HepG2 (cell line): ENCODE data around the gene CRIP1. TPM values are rescaled to one million over a fixed set of nuclear protein-coding genes. Genes with fewer than 3 reads are reported as not detected.

Source experiments
- ELF3 ChIP-seq: IDR thresholded peaks from 2 replicates; pipeline ENCODE4 v1.6.1; 2016; ENCODE audit warnings: missing genetic modification reagents, missing compliant biosample characterization
- FOXK2 ChIP-seq: fragments of 450-650 bp; IDR thresholded peaks from 2 replicates; pipeline ENCODE4 v1.6.1; 2016
- HNF4G ChIP-seq, 2 experiments: sonication (generic) in 1 of 2; formaldehyde crosslinking in 1 of 2; IDR thresholded peaks; 2 replicates each; pipeline versions ENCODE4 v1.4.0 to v1.6.1; 2011 to 2020; ENCODE audit warnings: borderline replicate concordance in 2 of 2, low read depth in 2 of 2, mild to moderate bottlenecking in 2 of 2, low read length in 1 of 2, missing genetic modification reagents in 1 of 2, moderate library complexity in 1 of 2
- HOXA7 ChIP-seq: sonication (generic); formaldehyde crosslinking; IDR thresholded peaks from 2 replicates; pipeline ENCODE4 v1.8.1; 2022; ENCODE audit warnings: mild to moderate bottlenecking, missing genetic modification reagents, moderate library complexity
- MAFG ChIP-seq: sonication (generic); formaldehyde crosslinking; IDR thresholded peaks from 2 replicates; pipeline ENCODE4 v1.5.1; 2020; ENCODE audit warnings: mild to moderate bottlenecking, missing genetic modification reagents
- MXI1 ChIP-seq: IDR thresholded peaks from 3 replicates; pipeline ENCODE4 v1.6.1; 2012; ENCODE audit warnings: low read depth, low read length, inconsistent platforms, borderline replicate concordance
- SCMH1 ChIP-seq: sonication (generic); formaldehyde crosslinking; IDR thresholded peaks from 2 replicates; pipeline ENCODE4 v1.9.0; 2021; ENCODE audit warnings: missing genetic modification reagents, mild to moderate bottlenecking, borderline replicate concordance
- THAP11 ChIP-seq: IDR thresholded peaks from 2 replicates; pipeline ENCODE4 v1.6.1; 2016; ENCODE audit warnings: missing biosample characterization, missing genetic modification reagents
- ZNF234 ChIP-seq: sonication (generic); formaldehyde crosslinking; conservative IDR thresholded peaks from 2 replicates; pipeline ENCODE4 v1.5.1; 2020; ENCODE audit warnings: mild to moderate bottlenecking, missing genetic modification reagents
- ZNF260 ChIP-seq: sonication (generic); formaldehyde crosslinking; IDR thresholded peaks from 2 replicates; pipeline ENCODE4 v1.4.0; 2020; ENCODE audit warnings: missing genetic modification reagents, low read depth, mild to moderate bottlenecking, borderline replicate concordance
- ZNF383 ChIP-seq: sonication (generic); formaldehyde crosslinking; IDR thresholded peaks from 2 replicates; pipeline ENCODE4 v1.4.0; 2020; ENCODE audit warnings: missing genetic modification reagents, mild to moderate bottlenecking, borderline replicate concordance
- ZNF570 ChIP-seq: sonication (generic); formaldehyde crosslinking; IDR thresholded peaks from 2 replicates; pipeline ENCODE4 v1.4.0; 2020; ENCODE audit warnings: mild to moderate bottlenecking, missing genetic modification reagents, borderline replicate concordance
- ZNF746 ChIP-seq: sonication (generic); formaldehyde crosslinking; IDR thresholded peaks from 2 replicates; pipeline ENCODE4 v1.8.0; 2022; ENCODE audit warnings: mild to moderate bottlenecking, missing genetic modification reagents
- ZNF75D ChIP-seq: sonication (generic); formaldehyde crosslinking; IDR thresholded peaks from 2 replicates; pipeline ENCODE4 v1.8.1; 2023; ENCODE audit warnings: missing genetic modification reagents, mild to moderate bottlenecking, borderline replicate concordance
- polyA plus RNA-seq, 8 experiments: library from polyadenylated mRNA; depleted of rRNA in 3 of 8; stranded (reverse) in 7 of 8; unstranded in 1 of 8; fragments of >200 nt; fragmentation: Illumina TruSeq in 4 of 8; extraction: Trizol in 4 of 8; gene quantifications; 2 replicates each; pipeline versions ENCODE4 v1.2.1 to v1.2.3, GENCODE V29; 2011 to 2016; ENCODE audit warnings: low read depth in 4 of 8, missing spikeins in 1 of 8, mixed read lengths in 1 of 8; ENCODE audit not compliant: insufficient read depth in 1 of 8
- total RNA-seq, 5 experiments: library from RNA; depleted of rRNA; stranded (reverse); fragments of >200 nt; fragmentation: Illumina TruSeq; extraction: Trizol; gene quantifications; 2 replicates each; pipeline ENCODE4 v1.2.3, GENCODE V29; 2016; ENCODE audit warnings: low read depth in 1 of 5
- TF ChIP-seq, protein P1 (sequence below): sonication (generic); formaldehyde crosslinking; IDR thresholded peaks from 2 replicates; pipeline ENCODE4 v1.4.0; 2020; ENCODE audit warnings: mild to moderate bottlenecking, missing genetic modification reagents
- TF ChIP-seq, protein P2 (sequence below): sonication (generic); formaldehyde crosslinking; IDR thresholded peaks from 2 replicates; pipeline ENCODE4 v1.5.0; 2020; ENCODE audit warnings: missing genetic modification reagents, mild to moderate bottlenecking, borderline replicate concordance
- TF ChIP-seq, protein P3 (sequence below): sonication (generic); formaldehyde crosslinking; IDR thresholded peaks from 2 replicates; pipeline ENCODE4 v1.4.0; 2020; ENCODE audit warnings: low read depth, mild to moderate bottlenecking, missing genetic modification reagents
- TF ChIP-seq, protein P4 (sequence below): sonication (generic); formaldehyde crosslinking; IDR thresholded peaks from 2 replicates; pipeline ENCODE4 v1.4.0; 2020; ENCODE audit warnings: missing genetic modification reagents

CRIP1 gene
- total and polyA plus RNA-seq, 2 of the 13 experiments (the other 11 are each of a cell fraction or from before 2014, with no cell fraction given), result 53.9 to 59.5 TPM

DNA sequence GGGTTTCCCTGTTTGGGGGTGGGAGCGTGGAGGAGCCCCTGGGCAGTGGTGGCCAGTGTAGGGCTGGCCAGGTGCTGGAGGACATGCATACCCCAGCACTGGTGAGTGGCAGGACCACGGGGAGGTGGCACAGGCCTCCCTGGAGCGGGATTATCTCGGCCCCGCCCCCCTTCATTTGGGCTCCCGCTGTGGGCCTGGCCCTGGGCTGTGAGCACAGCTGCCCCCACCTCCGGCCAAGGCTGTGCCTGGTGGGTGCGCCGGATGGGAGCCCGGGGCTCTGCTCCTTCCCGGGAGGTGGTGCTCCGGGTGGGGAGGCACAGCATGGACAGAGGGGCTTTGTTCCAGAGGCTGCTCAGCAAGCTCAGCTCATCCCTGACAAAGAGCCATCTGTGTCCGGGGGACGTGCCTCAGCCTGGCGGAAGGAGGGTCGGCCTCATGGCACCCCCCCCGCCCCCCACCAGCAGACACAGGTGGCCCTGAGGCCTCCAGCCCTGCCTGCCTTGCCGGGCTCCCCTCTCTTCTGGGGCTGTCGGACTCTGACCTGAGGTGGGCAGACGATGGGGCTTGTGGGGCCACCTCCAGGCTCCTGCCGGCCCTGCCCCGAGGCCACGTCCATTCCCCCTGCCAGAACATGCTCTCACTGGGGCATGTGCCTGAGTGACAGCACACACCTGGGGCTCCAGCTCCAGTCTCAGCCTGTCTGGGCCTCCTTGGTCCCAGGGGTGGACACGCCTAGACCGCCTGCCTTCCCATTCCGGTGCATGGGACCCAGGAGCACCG lies 12.8 kb downstream of the CRIP1 start (continued):
- TF ChIP-seq MXI1, result no peak
- peak; percentile 87 for TF ChIP-seq ELF3 (CRISPR knock-in tag)
- TF ChIP-seq ZNF746 (CRISPR knock-in tag), result peak; percentile 99
- no peak for TF ChIP-seq ZNF383 (CRISPR knock-in tag)
- TF ChIP-seq THAP11 (CRISPR knock-in tag), result peak; percentile 45; the same call in 1 of the 2 replicates
- TF ChIP-seq, protein P1, sequence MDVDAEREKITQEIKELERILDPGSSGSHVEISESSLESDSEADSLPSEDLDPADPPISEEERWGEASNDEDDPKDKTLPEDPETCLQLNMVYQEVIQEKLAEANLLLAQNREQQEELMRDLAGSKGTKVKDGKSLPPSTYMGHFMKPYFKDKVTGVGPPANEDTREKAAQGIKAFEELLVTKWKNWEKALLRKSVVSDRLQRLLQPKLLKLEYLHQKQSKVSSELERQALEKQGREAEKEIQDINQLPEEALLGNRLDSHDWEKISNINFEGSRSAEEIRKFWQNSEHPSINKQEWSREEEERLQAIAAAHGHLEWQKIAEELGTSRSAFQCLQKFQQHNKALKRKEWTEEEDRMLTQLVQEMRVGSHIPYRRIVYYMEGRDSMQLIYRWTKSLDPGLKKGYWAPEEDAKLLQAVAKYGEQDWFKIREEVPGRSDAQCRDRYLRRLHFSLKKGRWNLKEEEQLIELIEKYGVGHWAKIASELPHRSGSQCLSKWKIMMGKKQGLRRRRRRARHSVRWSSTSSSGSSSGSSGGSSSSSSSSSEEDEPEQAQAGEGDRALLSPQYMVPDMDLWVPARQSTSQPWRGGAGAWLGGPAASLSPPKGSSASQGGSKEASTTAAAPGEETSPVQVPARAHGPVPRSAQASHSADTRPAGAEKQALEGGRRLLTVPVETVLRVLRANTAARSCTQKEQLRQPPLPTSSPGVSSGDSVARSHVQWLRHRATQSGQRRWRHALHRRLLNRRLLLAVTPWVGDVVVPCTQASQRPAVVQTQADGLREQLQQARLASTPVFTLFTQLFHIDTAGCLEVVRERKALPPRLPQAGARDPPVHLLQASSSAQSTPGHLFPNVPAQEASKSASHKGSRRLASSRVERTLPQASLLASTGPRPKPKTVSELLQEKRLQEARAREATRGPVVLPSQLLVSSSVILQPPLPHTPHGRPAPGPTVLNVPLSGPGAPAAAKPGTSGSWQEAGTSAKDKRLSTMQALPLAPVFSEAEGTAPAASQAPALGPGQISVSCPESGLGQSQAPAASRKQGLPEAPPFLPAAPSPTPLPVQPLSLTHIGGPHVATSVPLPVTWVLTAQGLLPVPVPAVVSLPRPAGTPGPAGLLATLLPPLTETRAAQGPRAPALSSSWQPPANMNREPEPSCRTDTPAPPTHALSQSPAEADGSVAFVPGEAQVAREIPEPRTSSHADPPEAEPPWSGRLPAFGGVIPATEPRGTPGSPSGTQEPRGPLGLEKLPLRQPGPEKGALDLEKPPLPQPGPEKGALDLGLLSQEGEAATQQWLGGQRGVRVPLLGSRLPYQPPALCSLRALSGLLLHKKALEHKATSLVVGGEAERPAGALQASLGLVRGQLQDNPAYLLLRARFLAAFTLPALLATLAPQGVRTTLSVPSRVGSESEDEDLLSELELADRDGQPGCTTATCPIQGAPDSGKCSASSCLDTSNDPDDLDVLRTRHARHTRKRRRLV (CRISPR knock-in tag), result 0 out of 2 replicates have a peak, but pooled peaks have one; percentile 77
- TF ChIP-seq MAFG (CRISPR knock-in tag), result no peak
- TF ChIP-seq, protein P2, sequence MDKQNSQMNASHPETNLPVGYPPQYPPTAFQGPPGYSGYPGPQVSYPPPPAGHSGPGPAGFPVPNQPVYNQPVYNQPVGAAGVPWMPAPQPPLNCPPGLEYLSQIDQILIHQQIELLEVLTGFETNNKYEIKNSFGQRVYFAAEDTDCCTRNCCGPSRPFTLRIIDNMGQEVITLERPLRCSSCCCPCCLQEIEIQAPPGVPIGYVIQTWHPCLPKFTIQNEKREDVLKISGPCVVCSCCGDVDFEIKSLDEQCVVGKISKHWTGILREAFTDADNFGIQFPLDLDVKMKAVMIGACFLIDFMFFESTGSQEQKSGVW (CRISPR knock-in tag), result no peak
- TF ChIP-seq, protein P3, sequence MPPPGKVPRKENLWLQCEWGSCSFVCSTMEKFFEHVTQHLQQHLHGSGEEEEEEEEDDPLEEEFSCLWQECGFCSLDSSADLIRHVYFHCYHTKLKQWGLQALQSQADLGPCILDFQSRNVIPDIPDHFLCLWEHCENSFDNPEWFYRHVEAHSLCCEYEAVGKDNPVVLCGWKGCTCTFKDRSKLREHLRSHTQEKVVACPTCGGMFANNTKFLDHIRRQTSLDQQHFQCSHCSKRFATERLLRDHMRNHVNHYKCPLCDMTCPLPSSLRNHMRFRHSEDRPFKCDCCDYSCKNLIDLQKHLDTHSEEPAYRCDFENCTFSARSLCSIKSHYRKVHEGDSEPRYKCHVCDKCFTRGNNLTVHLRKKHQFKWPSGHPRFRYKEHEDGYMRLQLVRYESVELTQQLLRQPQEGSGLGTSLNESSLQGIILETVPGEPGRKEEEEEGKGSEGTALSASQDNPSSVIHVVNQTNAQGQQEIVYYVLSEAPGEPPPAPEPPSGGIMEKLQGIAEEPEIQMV, result 0 out of 2 replicates have a peak, but pooled peaks have one; percentile 51
- peak; percentile 88 for TF ChIP-seq HNF4G (IDR thresholded peaks at IDR 0.05; ENCODE audit: borderline replicate concordance, low read depth, low read length)
- TF ChIP-seq HNF4G (CRISPR knock-in tag; IDR thresholded peaks at IDR 0.05; ENCODE audit: borderline replicate concordance, low read depth), result peak; percentile 90; the same call in 1 of the 2 replicates
- TF ChIP-seq ZNF260, result no peak
- no peak for TF ChIP-seq ZNF75D
- no peak for TF ChIP-seq HOXA7 (CRISPR knock-in tag)
- TF ChIP-seq, protein P4, sequence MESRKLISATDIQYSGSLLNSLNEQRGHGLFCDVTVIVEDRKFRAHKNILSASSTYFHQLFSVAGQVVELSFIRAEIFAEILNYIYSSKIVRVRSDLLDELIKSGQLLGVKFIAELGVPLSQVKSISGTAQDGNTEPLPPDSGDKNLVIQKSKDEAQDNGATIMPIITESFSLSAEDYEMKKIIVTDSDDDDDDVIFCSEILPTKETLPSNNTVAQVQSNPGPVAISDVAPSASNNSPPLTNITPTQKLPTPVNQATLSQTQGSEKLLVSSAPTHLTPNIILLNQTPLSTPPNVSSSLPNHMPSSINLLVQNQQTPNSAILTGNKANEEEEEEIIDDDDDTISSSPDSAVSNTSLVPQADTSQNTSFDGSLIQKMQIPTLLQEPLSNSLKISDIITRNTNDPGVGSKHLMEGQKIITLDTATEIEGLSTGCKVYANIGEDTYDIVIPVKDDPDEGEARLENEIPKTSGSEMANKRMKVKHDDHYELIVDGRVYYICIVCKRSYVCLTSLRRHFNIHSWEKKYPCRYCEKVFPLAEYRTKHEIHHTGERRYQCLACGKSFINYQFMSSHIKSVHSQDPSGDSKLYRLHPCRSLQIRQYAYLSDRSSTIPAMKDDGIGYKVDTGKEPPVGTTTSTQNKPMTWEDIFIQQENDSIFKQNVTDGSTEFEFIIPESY, result no peak; the same call in 1 of the 2 replicates
- no peak; the same call in 1 of the 2 replicates for TF ChIP-seq ZNF234 (CRISPR knock-in tag)
- TF ChIP-seq SCMH1, result no peak
- TF ChIP-seq ZNF570, result no peak
- TF ChIP-seq FOXK2, result no peak
